Gastrocnemius medialis (tissue), 4 donors: ENCODE measurements around the gene PIK3IP1.
A peak's percentile ranks its signal among the peaks of the same experiment; 100 is the strongest.

Experiments used
- POLR2A ChIP-seq, 2 donors: fragments of 450-650 bp; IDR thresholded peaks; one replicate each; pipeline ENCODE4 v1.6.1; 2017; ENCODE audit warnings: antibody characterized with exemption in 2 of 2, mild to moderate bottlenecking in 2 of 2, moderate library complexity in 2 of 2
- TF ChIP-seq, protein P1 (sequence below), 5 experiments: fragments of 450-650 bp in 3 of 5; fragments of 200-600 bp in 2 of 5; sonication (generic) in 2 of 5; IDR thresholded peaks in 4 of 5; conservative IDR thresholded peaks in 1 of 5; 1 replicate in 4 of 5; 2 replicates in 1 of 5; pipeline ENCODE4 v1.5.1; 2016 to 2019; ENCODE audit warnings: antibody characterized with exemption in 5 of 5, mild to moderate bottlenecking in 3 of 5, moderate library complexity in 3 of 5

DNA sequence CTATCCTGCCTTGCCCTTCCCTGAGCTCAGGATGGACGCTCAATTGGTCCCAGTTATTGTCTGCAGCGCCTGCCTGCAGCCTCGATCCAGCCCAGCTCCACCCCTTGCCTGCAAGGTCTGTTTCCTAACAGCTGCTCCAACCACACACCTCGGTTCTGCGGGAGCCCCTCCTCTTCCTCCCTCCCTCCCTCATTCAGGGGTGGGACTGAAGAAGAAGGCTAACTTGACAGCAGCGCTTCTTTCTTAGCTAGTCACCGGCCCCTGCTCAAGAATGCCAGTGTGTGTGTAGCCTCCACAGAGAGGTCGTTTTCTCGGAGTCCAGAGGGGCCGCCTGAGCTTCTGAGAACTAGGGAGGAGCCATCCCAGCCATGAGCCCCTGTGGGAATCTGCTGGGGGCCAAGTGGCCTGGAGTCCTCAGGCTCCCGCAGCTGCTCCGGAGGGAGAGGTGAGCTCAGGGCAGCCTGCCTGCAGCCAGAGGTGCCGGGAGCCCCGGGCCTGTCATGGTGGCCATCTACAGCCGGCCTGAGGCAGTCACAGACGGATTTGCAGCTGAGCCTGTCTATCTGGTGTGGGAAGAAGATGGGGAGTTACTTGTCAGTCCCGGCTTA, 44.0 kb downstream of the PIK3IP1 start:
- TF ChIP-seq, protein P1, sequence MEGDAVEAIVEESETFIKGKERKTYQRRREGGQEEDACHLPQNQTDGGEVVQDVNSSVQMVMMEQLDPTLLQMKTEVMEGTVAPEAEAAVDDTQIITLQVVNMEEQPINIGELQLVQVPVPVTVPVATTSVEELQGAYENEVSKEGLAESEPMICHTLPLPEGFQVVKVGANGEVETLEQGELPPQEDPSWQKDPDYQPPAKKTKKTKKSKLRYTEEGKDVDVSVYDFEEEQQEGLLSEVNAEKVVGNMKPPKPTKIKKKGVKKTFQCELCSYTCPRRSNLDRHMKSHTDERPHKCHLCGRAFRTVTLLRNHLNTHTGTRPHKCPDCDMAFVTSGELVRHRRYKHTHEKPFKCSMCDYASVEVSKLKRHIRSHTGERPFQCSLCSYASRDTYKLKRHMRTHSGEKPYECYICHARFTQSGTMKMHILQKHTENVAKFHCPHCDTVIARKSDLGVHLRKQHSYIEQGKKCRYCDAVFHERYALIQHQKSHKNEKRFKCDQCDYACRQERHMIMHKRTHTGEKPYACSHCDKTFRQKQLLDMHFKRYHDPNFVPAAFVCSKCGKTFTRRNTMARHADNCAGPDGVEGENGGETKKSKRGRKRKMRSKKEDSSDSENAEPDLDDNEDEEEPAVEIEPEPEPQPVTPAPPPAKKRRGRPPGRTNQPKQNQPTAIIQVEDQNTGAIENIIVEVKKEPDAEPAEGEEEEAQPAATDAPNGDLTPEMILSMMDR (IDR thresholded peaks at IDR 0.05 in 4 of 5, conservative IDR thresholded peaks at IDR 0.05 in 1 of 5): no peak
- TF ChIP-seq POLR2A (IDR thresholded peaks at IDR 0.05): peak; percentile 30 to 54
